Gastroesophageal sphincter (tissue), 3 donors: Measurements from ENCODE around the gene HPD.

ENCODE experiments used
- POLR2A ChIP-seq, 2 donors: fragments of 450-650 bp; IDR thresholded peaks; one replicate each; pipeline ENCODE4 v1.6.1; 2017; ENCODE audit warnings: antibody characterized with exemption in 2 of 2, mild to moderate bottlenecking in 2 of 2, moderate library complexity in 1 of 2
- POLR2AphosphoS5 ChIP-seq: sonication (generic); formaldehyde crosslinking; IDR thresholded peaks from one replicate; pipeline ENCODE4 v1.6.1; 2017; ENCODE audit warnings: antibody characterized with exemption
- TF ChIP-seq, protein P1 (sequence below), 4 experiments: fragments of 200-600 bp in 2 of 4; fragments of 450-650 bp in 2 of 4; sonication (generic) in 1 of 4; IDR thresholded peaks; one replicate each; pipeline ENCODE4 v1.5.1; 2017 to 2019; ENCODE audit warnings: antibody characterized with exemption in 4 of 4, mild to moderate bottlenecking in 2 of 4, moderate library complexity in 2 of 4

DNA sequence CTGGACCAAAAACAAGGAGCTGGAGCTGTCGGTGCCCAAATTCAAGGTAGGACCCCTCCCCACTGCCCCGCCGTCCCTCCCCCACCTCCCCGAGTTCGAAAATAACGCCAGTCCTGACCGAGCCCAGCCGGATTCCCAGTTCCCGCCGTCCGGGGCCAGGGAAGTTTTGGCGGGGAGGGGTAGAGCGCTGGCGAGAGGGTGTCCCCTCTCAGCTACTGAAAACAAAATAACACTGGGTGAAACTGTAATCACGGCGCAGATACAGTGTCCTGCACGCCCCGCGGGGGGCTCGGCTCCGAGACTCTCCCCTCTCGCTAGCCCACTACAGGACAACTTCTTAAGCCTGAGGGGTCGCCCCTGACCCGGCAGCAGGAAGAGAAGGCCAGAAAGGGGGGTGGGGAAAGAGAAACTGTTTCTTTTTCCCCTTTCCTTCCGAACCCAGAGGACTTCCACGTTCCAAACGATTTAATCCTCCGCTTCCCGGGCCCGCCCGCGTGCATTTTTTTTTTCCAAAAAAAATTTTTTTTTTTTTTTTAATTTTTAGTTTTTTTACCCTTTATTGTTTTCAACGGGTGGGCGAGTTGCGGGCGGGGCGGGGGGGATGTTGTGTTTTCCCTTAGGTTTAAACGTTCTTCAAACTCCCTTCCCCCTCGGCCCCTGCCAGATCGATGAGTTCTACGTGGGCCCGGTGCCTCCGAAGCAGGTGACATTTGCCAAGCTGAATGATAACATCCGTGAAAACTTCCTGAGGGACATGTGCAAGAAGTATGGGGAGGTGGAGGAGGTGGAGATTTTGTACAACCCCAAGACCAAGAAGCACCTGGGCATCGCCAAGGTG lies 53.3 kb downstream of the HPD start:
- TF ChIP-seq, protein P1, sequence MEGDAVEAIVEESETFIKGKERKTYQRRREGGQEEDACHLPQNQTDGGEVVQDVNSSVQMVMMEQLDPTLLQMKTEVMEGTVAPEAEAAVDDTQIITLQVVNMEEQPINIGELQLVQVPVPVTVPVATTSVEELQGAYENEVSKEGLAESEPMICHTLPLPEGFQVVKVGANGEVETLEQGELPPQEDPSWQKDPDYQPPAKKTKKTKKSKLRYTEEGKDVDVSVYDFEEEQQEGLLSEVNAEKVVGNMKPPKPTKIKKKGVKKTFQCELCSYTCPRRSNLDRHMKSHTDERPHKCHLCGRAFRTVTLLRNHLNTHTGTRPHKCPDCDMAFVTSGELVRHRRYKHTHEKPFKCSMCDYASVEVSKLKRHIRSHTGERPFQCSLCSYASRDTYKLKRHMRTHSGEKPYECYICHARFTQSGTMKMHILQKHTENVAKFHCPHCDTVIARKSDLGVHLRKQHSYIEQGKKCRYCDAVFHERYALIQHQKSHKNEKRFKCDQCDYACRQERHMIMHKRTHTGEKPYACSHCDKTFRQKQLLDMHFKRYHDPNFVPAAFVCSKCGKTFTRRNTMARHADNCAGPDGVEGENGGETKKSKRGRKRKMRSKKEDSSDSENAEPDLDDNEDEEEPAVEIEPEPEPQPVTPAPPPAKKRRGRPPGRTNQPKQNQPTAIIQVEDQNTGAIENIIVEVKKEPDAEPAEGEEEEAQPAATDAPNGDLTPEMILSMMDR (IDR thresholded peaks at IDR 0.05), result no peak
- TF ChIP-seq POLR2A (IDR thresholded peaks at IDR 0.05) (no peak), POLR2AphosphoS5 (no peak)
